D341Med (cell line): Measurements from ENCODE around the gene MEN1.
A peak's percentile ranks its signal among the peaks of the same experiment; 100 is the strongest.

Experiments
- DNase-seq: peaks from one replicate; pipeline ENCODE4 v3.0.0; 2012; ENCODE audit warnings: low spot score

The MEN1 gene

DNA sequence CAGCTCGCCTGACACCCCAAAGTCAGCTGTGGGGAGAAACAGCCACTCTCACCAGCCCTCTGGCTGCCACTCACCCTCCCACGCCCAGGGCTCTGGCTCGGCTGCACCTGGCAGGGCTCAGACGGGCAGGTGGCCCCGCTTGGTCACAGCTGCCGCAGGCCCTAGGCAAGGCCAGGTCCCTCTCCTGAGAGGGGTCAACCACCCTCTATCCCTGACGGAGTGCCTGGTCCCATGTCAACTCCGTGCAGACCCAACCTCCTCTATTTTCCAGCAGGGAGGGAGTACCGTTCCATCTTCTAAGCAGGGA is 9.2 kb downstream of the MEN1 start:
- DNase-seq, result no peak

DNA sequence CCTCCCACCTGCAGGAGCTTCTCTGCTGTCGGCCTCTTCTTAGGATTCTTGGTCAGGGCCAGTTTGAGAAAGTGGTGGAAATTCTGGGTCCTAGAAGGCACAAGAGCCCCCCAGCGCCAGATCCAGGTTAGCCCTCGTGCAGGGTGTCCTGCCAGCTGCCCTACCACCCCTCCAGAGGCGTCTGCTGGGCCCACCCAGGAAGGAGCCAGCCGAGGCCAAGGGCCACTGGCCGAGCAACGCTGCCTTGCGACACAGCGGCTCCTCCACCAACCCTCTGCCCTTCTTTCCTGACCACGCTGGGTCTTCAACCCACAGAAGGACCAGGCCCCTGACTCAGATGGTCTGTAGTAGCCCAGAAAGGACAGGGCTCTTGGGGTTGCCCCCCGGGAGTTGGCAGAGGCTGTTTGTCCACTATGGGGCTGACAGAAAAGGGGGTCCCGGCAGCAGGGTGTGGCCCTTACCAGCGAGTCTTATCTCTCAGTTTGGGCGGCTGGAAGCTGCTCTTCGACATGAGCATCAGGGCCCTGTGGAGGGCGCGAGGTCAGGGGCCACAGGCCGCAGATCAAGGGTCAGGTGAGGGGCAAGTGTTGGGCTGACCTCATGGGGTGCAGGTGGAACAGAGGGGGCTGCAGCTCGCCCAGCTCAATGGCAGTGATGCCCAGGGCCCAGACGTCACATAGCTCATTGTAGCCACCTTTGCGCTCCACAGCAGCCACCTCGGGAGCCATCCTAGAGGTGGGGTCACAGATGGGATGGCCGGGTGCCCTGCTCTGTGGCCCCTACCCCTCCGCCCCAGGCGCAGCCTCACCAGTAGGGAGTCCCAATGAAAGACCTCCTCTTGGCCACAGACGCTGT is 9.8 kb downstream of the MEN1 start:
- DNase-seq, result no peak

- no peak for DNase-seq
Measured at GRCh38 chr11:64799623-64800302, 10.6 kb downstream of the MEN1 start.

DNA sequence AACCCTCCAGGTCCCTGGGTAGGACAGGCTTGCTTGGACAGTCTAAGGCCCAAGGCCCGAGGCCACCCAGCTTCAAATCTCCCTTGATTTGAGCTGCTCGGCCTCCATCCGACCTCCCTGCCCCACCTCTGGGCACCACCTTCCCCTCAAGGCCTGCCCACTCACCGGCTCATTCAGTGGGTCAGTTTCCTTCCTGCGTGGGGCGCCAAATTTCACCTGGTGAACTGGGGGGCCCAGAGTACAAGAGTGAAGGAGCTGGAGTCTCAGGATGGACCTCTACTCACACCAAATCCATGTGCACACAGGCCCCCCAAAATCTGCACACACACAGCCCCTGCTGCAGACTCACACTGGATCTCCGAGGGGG is 11.1 kb downstream of the MEN1 start:
- no peak for DNase-seq

DNA sequence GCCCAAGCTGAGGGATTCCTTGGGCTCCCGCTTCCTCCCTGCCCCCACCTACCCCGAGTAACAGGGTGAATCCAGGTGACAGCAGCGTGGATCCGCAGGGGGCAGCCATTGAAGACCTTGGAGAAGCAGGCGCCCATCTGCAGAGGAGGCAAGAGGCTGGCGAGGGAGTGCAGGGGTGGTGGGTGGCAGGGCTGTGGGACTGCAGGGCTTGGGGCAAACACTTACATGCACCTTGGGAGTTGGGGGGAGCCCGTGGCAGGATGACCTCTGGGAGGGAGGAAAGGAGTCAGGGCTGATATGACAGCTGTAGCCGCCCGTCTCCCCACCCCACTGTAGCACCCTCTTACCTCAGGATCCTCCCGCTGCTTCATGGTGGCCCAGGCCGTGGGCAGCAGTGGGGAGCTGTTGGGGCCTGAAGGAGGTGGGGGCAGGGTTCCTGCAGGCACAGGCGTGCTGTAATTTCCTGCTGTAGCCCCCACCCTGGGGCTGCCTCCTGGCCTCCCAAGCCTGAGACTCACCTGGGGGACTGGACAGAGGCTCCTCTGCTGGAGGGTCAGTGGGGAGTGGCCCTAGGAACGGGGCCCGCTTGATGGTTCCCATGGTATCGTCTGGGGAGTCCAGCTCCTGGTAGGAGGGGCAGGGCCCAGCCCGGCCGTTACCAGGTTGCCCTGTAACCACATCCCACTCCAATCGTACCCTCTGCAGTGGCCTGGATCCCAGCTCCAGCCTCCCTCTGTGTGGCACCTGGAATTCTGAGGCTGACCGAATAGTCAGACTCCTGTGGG is 13.4 kb downstream of the MEN1 start:
- no peak for DNase-seq

DNA sequence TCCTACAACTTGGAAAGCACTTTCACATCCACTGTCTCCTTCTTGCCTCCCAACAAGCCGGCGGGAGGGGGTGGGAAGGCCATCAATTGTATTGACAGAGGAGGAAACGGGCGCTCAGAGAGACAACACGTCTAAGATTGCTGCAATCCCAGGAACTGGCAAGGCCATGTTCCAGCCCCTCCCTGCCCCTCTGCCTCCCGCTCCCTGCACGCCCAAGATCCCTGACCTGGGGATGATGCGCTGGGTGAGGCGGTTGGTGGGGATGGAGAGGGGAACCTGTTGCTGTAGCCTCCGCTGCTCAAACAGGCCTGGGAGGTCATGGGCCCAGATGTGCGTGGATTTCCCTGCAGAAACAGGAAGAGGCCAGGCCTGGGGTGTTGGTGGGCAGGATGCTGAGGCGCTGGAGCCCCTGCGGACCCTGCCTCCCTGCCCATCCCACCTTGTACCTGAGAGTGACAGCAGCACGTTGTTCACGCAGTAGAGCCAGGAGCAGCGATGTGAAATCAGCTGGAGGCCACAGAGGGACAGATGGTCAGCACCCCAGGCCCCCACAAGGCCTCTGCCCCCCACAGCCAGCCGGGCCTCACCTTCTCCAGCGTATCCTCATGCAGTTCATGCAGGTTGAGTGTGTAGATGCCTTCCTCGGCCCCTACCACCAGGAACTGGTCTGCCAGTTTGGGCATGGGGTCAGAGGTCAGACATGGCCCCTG is 14.1 kb downstream of the MEN1 start:
- no peak for DNase-seq

DNA sequence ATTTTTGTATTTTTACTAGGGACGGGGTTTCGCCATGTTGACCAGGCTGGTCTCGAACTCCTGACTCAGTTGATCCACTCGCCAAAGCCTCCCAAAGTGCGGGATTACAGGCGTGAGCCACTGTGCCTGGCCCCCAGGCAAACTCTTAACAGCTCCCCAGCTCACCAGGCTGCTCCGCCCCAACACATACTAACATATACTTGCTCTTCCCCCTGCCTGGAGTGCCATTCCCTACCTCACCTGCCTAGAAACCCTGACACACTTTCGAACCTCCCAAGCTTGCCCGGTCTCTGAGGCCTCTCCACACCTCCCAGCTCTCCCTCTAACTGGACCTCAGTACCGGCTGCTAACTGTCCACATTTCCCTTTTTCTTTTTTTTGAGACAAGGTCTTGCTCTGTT is 15.8 kb downstream of the MEN1 start:
- no peak for DNase-seq

GRCh38 chr11:64793271-64794160 is 16.8 kb downstream of the MEN1 start:
- DNase-seq, result no peak

DNA sequence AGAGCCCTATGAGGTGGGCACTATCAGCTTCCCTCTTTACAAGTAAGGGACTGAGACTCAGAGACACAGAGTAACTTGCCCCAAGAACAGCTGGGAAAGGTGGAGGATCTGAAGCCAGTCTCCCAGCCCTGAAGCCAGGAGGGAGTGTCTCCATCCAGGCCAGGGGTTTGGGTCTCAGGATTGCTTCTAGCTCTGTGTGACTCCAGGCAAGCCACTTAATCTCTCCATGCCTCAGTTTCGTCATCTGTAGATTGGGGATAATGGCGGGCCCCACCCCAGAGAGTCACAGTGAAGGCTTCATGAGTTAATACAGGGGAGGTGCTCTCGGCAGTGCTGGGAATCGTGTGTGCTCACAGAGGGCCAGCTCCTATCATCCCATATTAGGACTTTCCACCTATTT is 17.9 kb downstream of the MEN1 start:
- no peak for DNase-seq

DNA sequence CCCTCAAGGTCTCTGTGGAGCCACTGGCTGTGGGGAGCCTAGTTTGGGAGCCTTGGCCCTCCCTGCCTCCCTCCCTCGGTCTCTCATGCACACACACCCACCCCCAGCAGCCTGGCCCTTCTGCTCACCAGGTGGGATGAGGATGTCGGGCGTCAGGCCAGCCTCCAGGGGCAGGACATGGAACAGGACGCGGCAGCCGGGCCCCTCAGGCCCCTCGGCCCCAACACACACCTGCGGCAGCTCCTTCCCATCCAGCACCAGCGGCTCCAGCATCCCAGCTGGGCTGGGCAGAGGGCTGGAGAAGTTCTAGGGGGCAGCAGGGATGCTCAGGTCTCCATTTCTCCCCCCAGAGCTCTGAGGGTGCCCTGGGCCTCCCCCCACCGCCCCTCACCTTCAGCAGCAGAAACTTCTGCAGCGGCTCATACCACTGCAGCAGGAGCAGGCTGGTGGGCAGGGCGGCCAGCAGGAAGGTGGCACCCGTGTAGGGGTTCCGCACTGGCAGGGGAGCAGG is 18.5 kb downstream of the MEN1 start:
- no peak for DNase-seq

GRCh38 chr11:64790205-64791095 is 19.9 kb downstream of the MEN1 start:
- DNase-seq, result no peak

GRCh38 chr11:64789331-64790204 is 20.8 kb downstream of the MEN1 start:
- no peak for DNase-seq

DNA sequence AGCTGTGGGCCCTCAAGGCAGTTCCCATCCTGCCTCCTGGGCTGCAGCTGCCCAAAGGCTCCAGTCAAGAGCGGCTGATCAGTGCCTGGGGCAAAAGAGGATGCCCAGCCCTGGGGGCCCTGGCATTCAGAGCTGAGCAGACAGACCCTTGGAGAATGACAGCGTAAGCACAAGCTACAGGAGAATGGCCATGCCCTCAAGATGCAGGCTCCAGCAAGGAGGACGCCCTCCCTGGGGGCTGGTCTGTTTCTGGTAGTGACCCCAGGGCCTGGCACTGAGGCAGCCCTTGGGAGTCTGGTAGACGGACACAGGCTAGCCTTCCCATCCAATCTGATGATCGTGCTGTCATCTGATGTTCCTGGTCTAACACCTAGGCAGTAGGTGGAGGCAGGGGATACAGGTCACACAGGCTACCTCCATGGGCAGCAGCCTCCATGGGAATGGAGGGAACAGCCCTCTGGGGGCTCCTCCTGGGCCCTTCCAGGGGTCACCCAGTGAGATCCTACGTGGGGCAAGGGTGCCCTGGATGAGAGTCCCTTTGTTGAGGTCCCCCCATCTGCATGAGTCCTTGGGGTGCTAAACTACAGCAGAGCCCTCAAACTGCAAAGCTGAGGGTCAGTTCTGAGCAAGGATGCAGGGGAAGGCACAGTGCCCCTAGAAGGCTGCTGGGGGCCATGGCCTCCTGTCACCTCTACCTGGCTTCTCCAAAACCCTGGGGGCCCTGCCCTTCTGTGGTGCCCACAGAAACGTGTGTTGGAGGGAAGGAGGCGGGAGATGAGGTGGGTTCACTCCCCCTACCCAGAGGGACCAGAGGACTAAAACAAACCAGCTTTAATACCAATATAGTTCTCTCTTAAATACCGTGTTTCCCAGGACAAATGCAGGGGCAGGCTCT is 21.8 kb downstream of the MEN1 start:
- DNase-seq, result no peak

DNA sequence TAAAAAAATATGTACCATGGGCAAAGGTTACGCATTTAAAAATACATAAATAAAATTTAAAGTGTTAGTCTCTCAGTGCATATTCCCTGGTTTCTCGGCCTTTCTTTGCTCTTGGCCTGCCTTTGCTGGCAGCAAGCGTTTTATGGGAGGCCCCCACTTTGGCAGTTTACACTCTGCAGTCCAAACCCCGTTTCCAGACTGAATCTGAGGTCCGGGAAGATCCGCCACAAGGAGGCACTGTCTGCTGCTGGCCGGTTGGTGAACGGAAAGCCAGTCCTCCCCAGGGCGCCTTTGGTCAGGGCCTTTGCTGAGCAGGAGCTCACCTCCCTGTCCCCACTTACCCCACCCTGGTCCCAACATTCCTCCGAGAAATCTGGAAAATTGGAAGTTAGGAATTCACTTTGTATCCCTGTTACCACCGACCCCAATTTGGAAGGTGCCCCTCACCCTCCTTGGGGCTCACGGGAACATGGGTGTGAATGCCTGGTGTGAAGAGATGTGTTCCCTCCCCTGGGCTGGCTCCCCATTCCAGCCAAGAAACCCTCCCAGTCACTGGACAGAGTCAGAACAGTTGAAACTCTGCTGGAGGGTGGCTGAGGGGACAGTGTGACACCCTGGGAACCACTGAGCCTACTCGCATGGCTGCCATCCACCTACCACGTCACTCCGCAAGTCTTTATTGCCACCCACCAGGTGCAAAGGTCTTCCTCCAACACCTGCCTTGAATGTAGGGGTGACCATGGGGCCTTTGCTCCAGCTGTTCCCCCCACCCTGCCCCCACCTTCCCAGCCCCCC is 22.6 kb downstream of the MEN1 start:
- peak; percentile 78 for DNase-seq

DNA sequence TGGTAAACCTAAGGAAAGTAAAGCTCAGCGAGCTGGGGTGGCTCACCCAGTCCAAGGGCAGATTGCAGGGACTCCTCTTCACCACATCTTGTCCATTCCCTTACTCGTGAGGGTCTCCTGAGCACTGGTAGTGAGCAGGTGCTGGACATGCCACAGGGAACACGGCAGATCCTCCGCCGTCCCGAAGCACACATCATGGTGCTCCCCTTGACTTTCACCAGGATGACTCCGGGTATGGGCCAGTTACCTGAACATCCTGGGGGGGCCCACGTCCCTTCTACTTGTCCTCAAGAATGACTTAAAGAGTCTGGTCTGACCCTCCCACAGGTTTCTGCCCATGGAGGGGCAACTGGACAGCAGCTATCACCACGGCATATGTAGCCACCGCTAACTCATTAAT is 24.0 kb downstream of the MEN1 start:
- no peak for DNase-seq

DNA sequence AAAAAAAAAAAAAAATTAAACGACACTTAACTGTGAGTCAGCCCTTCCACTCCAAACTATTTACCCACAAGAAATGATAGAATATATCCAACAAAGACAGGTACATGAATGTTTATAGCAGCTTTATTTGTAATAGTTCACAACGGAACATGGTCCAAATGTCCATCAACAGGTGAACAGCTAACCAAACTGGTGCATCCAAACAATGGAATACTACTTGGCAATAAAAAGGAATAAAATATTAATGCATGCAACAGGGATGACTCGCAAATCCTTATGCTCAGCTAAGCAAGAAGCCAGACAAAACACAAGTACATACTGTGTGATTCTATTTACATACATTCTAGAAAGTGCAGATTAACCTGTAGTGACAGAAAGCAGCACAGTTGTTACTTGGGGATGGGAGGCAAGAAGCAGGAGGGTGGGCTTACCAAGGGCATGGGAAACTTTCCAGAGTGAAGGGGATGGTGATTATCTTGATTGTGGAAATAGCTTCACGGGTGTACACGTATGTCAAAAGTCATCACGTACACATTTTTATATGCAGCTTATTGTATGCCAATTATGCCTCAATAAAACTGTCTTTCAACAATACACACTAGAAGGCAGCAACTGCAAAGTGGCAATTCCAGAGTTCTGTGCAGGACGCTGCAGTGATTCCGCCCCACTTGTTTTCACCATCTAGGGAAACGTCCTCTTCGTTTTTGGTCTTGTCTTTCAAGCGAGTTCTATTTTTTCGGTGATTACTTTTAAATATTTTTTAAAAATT is 25.4 kb downstream of the MEN1 start:
- DNase-seq, result no peak
